Loucy (cell line): ENCODE results near the gene CELA2B.
A peak's percentile ranks its signal among the peaks of the same experiment; 100 is the strongest.

Experiments
- H2AFZ ChIP-seq: fragments of 200-600 bp; sonication (generic); 2 replicates; pipeline ENCODE4 v1.6.0; 2016; ENCODE audit warnings: antibody characterized with exemption, mild to moderate bottlenecking, low read length, moderate library complexity
- H3F3A ChIP-seq: fragments of 200-600 bp; 2 replicates; pipeline ENCODE4 v1.6.0; 2016; ENCODE audit warnings: antibody characterized with exemption, low read depth, mild to moderate bottlenecking
- H3K27me3 ChIP-seq: fragments of 200-600 bp; sonication (generic); 2 replicates; pipeline ENCODE4 v1.6.1; 2014; ENCODE audit warnings: low read length, mild to moderate bottlenecking; ENCODE audit not compliant: insufficient read depth, poor library complexity, severe bottlenecking
- H3K36me3 ChIP-seq: fragments of 200-600 bp; sonication (generic); 2 replicates; pipeline ENCODE4 v1.6.1; 2016; ENCODE audit warnings: low read length; ENCODE audit not compliant: insufficient read depth
- H3K4me1 ChIP-seq: fragments of 200-600 bp; sonication (generic); 2 replicates; pipeline ENCODE4 v1.5.1; 2014; ENCODE audit warnings: low read length, mild to moderate bottlenecking; ENCODE audit not compliant: insufficient read depth, poor library complexity, severe bottlenecking
- H3K4me2 ChIP-seq: fragments of 200-600 bp; sonication (generic); 2 replicates; pipeline ENCODE4 v1.6.0; 2014; ENCODE audit warnings: antibody characterized with exemption, low read length, low read depth, mild to moderate bottlenecking; ENCODE audit not compliant: poor library complexity, severe bottlenecking
- H3K4me3 ChIP-seq: fragments of 200-600 bp; sonication (generic); 2 replicates; pipeline ENCODE4 v1.5.1; 2014; ENCODE audit warnings: low read length, mild to moderate bottlenecking, mixed read lengths; ENCODE audit not compliant: poor library complexity, severe bottlenecking
- H3K79me2 ChIP-seq: fragments of 200-600 bp; sonication (generic); 2 replicates; pipeline ENCODE4 v1.6.1; 2014; ENCODE audit warnings: low read length; ENCODE audit not compliant: insufficient read depth
- H3K9ac ChIP-seq: fragments of 200-600 bp; sonication (generic); 2 replicates; pipeline ENCODE4 v1.6.0; 2014; ENCODE audit warnings: mild to moderate bottlenecking, low read depth, low read length, moderate library complexity; ENCODE audit not compliant: poor library complexity, severe bottlenecking
- H3K9me2 ChIP-seq: fragments of 200-600 bp; sonication (generic); replicated peaks from 2 replicates; pipeline ENCODE4 v1.6.1; 2016; ENCODE audit warnings: low read depth, low read length, mixed read lengths
- H3K9me3 ChIP-seq: fragments of 200-600 bp; sonication (generic); 2 replicates; pipeline ENCODE4 v1.6.1; 2014; ENCODE audit warnings: mild to moderate bottlenecking, antibody characterized with exemption, low read length, low read depth; ENCODE audit not compliant: insufficient read depth
- H4K20me1 ChIP-seq: fragments of 200-600 bp; sonication (generic); 2 replicates; pipeline ENCODE4 v1.6.0; 2014; ENCODE audit warnings: antibody characterized with exemption, low read length, mild to moderate bottlenecking; ENCODE audit not compliant: insufficient read depth, poor library complexity, severe bottlenecking
- EZH2phosphoT487 ChIP-seq: fragments of 200-600 bp; IDR thresholded peaks from 2 replicates; pipeline ENCODE4 v1.6.1; 2018; ENCODE audit warnings: antibody characterized with exemption, mild to moderate bottlenecking, moderate library complexity, borderline replicate concordance
- TF ChIP-seq, protein P1 (sequence below): fragments of 200-600 bp; sonication (generic); conservative IDR thresholded peaks from 2 replicates; pipeline ENCODE4 v1.5.1; 2014; ENCODE audit warnings: mild to moderate bottlenecking, antibody characterized with exemption, low read length

The CELA2B gene

DNA sequence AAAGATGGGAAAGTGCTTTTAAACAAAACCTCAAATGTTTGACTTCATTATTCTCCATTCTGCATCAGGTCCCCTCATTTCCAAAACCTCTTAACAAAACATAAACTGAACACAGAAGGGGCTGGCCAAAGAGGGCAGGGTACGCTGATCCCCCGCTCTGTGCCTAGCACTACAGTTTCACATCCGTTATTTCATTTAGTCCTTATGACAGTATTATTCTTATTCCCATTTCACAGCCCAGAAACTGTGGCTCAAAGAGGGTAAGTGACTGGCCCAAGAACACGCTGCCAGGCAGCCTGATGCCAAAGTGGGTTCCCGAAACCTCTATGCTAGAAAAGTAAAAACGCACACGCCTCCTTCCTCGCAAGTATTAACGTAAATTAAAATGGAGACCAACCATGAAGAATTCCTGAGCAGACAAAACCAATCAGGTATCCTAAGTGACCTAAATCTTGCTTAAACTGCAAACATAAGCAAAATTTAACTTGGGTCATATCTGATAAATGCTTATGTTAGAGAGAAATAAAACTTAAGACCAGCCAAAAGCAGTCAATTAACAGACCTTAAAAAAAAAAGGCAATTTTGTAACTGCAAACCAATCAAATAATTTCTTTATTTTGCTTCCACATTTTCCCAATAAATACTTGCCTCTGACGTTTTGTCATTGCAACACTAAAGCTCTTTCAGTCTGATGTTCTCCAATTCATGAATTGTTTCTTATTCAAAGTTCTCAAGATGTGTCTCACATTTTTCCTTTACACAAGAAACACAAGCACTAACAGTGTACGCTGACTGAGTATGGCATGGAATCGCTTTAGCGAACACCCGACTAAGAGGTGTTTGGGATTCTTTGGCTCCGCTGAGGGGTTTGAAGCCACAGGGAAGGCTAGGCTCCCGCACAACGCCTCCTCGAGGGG lies 47.5 kb downstream of the CELA2B start:
- H3K9ac ChIP-seq, result peak overlapping the region; percentile 87
- no peaks in the 10 kb centered on the region for H3K27me3 ChIP-seq
- H3K4me3 ChIP-seq, result peak overlapping the region; percentile 96
- H3K4me2 ChIP-seq, result peak overlapping the region; percentile 97
- H2AFZ ChIP-seq, result peak overlapping the region; percentile 87
- peaks cover 31% of the 10 kb centered on the region for H3K79me2 ChIP-seq
- H3K36me3 ChIP-seq, result no peaks in the 10 kb centered on the region
- peaks cover 4% of the 10 kb centered on the region for H4K20me1 ChIP-seq
- H3F3A ChIP-seq, result peaks cover 7% of the 10 kb centered on the region; the same call in 1 of the 2 replicates
- no peaks in the 10 kb centered on the region for H3K9me2 ChIP-seq
- H3K9me3 ChIP-seq, result no peaks in the 10 kb centered on the region
- H3K4me1 ChIP-seq, result peaks cover 37% of the 10 kb centered on the region
- TF ChIP-seq, protein P1, sequence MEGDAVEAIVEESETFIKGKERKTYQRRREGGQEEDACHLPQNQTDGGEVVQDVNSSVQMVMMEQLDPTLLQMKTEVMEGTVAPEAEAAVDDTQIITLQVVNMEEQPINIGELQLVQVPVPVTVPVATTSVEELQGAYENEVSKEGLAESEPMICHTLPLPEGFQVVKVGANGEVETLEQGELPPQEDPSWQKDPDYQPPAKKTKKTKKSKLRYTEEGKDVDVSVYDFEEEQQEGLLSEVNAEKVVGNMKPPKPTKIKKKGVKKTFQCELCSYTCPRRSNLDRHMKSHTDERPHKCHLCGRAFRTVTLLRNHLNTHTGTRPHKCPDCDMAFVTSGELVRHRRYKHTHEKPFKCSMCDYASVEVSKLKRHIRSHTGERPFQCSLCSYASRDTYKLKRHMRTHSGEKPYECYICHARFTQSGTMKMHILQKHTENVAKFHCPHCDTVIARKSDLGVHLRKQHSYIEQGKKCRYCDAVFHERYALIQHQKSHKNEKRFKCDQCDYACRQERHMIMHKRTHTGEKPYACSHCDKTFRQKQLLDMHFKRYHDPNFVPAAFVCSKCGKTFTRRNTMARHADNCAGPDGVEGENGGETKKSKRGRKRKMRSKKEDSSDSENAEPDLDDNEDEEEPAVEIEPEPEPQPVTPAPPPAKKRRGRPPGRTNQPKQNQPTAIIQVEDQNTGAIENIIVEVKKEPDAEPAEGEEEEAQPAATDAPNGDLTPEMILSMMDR, result no peak
- no peak for TF ChIP-seq EZH2phosphoT487

- Histone ChIP-seq H3K27me3 (no peaks in the 10 kb centered on the region), H3K9me3 (no peaks in the 10 kb centered on the region), H3F3A (peaks cover 7% of the 10 kb centered on the region; the same call in 1 of the 2 replicates), H3K4me3 (peak within 1 kb of the TSS; percentile 96), H2AFZ (peak within 1 kb of the TSS; percentile 98), H3K4me1 (peaks cover 37% of the 10 kb centered on the region), H3K9ac (peak within 1 kb of the TSS; percentile 87), H3K36me3 (no peaks in the 10 kb centered on the region), H3K79me2 (peaks cover 31% of the 10 kb centered on the region), H3K4me2 (peak within 1 kb of the TSS; percentile 97), H4K20me1 (peaks cover 4% of the 10 kb centered on the region), H3K9me2 (no peaks in the 10 kb centered on the region)
- TF ChIP-seq EZH2phosphoT487, result no peak
- TF ChIP-seq, protein P1, result no peak
Observed at GRCh38 chr1:15524021-15524282, 48.0 kb downstream of the CELA2B start, which contains the start of gene CASP9. Gene CASP9, minus strand, starts transcription at chr1:15524215. Its CDS starts 15 bp downstream, at chr1:15524200.

DNA sequence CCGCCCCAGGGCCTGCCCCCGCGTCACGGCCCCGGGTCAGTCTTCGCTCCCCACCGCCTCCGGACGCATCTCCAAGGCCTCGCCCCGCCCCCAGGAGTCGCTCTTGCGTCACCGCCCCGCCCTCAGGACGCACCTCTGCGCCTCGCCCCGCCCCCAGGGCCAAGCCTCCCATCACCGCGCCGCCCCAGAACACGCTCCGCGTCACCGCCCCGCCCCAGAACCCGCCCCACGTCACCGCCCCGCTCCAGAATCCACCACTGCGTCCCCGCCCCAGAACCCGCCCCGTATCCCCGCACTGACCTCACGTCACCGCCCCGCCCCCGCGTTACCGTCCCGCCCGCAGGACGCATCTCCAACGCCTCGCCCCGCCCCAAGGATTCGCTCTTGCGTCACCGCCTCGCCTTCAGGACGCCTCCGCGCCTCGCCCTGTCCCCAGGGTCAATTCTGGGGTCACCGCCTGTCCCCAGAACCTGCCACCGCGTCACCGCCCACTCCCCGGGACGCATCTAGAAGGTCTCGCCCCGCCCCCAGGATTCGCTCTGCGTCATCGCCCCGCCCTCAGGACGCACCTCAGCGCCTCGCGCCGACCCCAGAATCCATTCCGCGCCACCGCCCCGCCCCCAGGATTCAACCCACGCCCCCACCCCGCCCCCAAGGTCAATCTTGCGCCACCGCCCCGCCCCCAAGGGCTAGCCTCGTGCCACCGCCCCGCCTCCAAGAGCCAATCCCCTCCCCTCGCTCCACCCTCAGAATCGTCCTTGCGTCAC lies 48.6 kb downstream of the CELA2B start:
- Histone ChIP-seq H3K27me3 (no peaks in the 10 kb centered on the region), H3K4me2 (no peak overlapping the region), H2AFZ (peak overlapping the region; percentile 98), H4K20me1 (peaks cover 4% of the 10 kb centered on the region), H3K9me3 (no peaks in the 10 kb centered on the region), H3K36me3 (no peaks in the 10 kb centered on the region), H3F3A (peaks cover 7% of the 10 kb centered on the region; the same call in 1 of the 2 replicates), H3K9me2 (no peaks in the 10 kb centered on the region), H3K79me2 (peaks cover 31% of the 10 kb centered on the region), H3K9ac (peak overlapping the region; percentile 87), H3K4me3 (peak overlapping the region; percentile 96), H3K4me1 (peaks cover 37% of the 10 kb centered on the region)
- TF ChIP-seq, protein P1, result no peak
